K562 (cell line): ENCODE measurements around the gene NOTCH3. TPM values are rescaled to one million over a fixed set of nuclear protein-coding genes. Genes with fewer than 3 reads are reported as not detected.
A peak's percentile ranks its signal among the peaks of the same experiment; 100 is the strongest.

ENCODE experiments used
- ATAC-seq: fragments of 200-7000 bp; cut with Tn5 transposase; 3 replicates; pipeline ENCODE4 v1.9.1; 2020; ENCODE audit warnings: moderate library complexity
- BruUV-seq: library from RNA; stranded (reverse); fragments of 400-500 nt; replicated peaks from 2 replicates; lab custom pipeline; 2021; lab: Mats Ljungman, UMichigan
- CTCF ChIA-PET: fragments of 300-600 bp; formaldehyde crosslinking; extraction: SDS; loops from one replicate; lab custom pipeline; 2021; ENCODE audit warnings: low intra/inter-chr PET ratio; lab: Yijun Ruan, JAX
- POLR2A ChIA-PET: fragments of 300-600, 350-650 bp; sonication (Branson Sonifier 250); formaldehyde crosslinking; extraction: SDS; loops from one replicate; lab custom pipeline; 2021; ENCODE audit warnings: antibody characterized with exemption, inconsistent platforms; lab: Yijun Ruan, JAX
- DNase-seq, 4 experiments: peaks; one replicate each; pipeline versions ENCODE4 v3.0.0 to v3.0.0-alpha.2; 2011 to 2018; ENCODE audit warnings: low spot score in 3 of 4, mixed read lengths in 3 of 4; ENCODE audit errors: extremely low read depth in 1 of 4
- FAIRE-seq: peaks from 2 replicates; lab custom pipeline; 2011; peaks lifted over from hg19 to GRCh38; lab: Jason Lieb, UNC
- H2AFZ ChIP-seq: 2 replicates; pipeline ENCODE4 v1.6.0; 2011; ENCODE audit warnings: low read depth, low read length, control low read depth, inconsistent platforms
- H3K27ac ChIP-seq: fragments of 200-600 bp; 3 replicates; pipeline ENCODE4 v1.8.0; 2011; ENCODE audit warnings: low read depth, mild to moderate bottlenecking, control low read depth, inconsistent platforms, low read length, moderate library complexity, mixed read lengths; ENCODE audit errors: extremely low read depth
- H3K27me3 ChIP-seq, 2 experiments: fragments of 300-600 bp in 1 of 2; 2 replicates in 1 of 2; 3 replicates in 1 of 2; pipeline versions ENCODE4 v1.6.0 to v1.8.0; 2011; ENCODE audit warnings: inconsistent platforms in 2 of 2, low read length in 2 of 2, mild to moderate bottlenecking in 1 of 2, mixed read lengths in 1 of 2, moderate library complexity in 1 of 2; ENCODE audit not compliant: control insufficient read depth in 2 of 2, insufficient read depth in 2 of 2
- H3K36me3 ChIP-seq: fragments of 300-600 bp; 3 replicates; pipeline ENCODE4 v1.8.0; 2011; ENCODE audit warnings: mild to moderate bottlenecking, low read length, inconsistent platforms; ENCODE audit not compliant: control insufficient read depth, insufficient read depth
- H3K4me1 ChIP-seq, 2 experiments: fragments of 200-600 bp in 1 of 2; replicated peaks in 1 of 2; 2 replicates in 1 of 2; 3 replicates in 1 of 2; pipeline versions ENCODE4 v1.5.1 to v1.8.0; 2011; ENCODE audit warnings: inconsistent platforms in 2 of 2, low read length in 2 of 2, mild to moderate bottlenecking in 1 of 2, mixed read lengths in 1 of 2, moderate library complexity in 1 of 2; ENCODE audit not compliant: control insufficient read depth in 2 of 2, insufficient read depth in 2 of 2
- H3K4me2 ChIP-seq: 2 replicates; pipeline ENCODE4 v1.6.1; 2011; ENCODE audit warnings: low read length, control low read depth, inconsistent platforms, mixed read lengths; ENCODE audit not compliant: insufficient read depth
- H3K4me3 ChIP-seq: fragments of 200-600 bp; sonication (generic), shearing (Covaris generic); 2 replicates; pipeline ENCODE4 v1.5.1; 2016; ENCODE audit warnings: control low read depth, inconsistent platforms
- H3K79me2 ChIP-seq: fragments of 200-600 bp; 3 replicates; pipeline ENCODE4 v1.8.0; 2011; ENCODE audit warnings: low read length, inconsistent platforms; ENCODE audit not compliant: control insufficient read depth, insufficient read depth
- H3K9ac ChIP-seq, 2 experiments: 2 replicates each; pipeline versions ENCODE4 v1.6.0 to v1.6.1; 2011; ENCODE audit warnings: low read depth in 2 of 2, low read length in 2 of 2, control low read depth in 1 of 2, inconsistent platforms in 1 of 2, mild to moderate bottlenecking in 1 of 2, mixed read lengths in 1 of 2; ENCODE audit not compliant: insufficient read depth in 1 of 2
- H3K9me1 ChIP-seq: one replicate; pipeline ENCODE4 v1.6.0; 2011; ENCODE audit warnings: inconsistent platforms, mild to moderate bottlenecking, low read length, moderate library complexity; ENCODE audit not compliant: control insufficient read depth, insufficient read depth
- H3K9me3 ChIP-seq: replicated peaks from 2 replicates; pipeline ENCODE4 v1.5.1; 2011; ENCODE audit warnings: low read depth, low read length, inconsistent platforms; ENCODE audit not compliant: control insufficient read depth, insufficient read depth
- H4K20me1 ChIP-seq: replicated peaks from 2 replicates; pipeline ENCODE4 v1.6.1; 2011; ENCODE audit warnings: low read length, inconsistent platforms, mixed read lengths; ENCODE audit not compliant: control insufficient read depth, insufficient read depth
- ARID3B ChIP-seq: fragments of 250-450 bp; sonication (Bioruptor Pico); IDR thresholded peaks from 2 replicates; pipeline ENCODE4 v1.4.0; 2020; ENCODE audit warnings: borderline replicate concordance
- ELF4 ChIP-seq: fragments of 450-650 bp; formaldehyde crosslinking; IDR thresholded peaks from 2 replicates; pipeline ENCODE4 v1.4.0; 2022; ENCODE audit warnings: missing genetic modification characterization
- MAFK ChIP-seq: IDR thresholded peaks from 2 replicates; pipeline ENCODE4 v1.6.1; 2011; ENCODE audit warnings: low read length, improper control_type of control experiment
- MCM2 ChIP-seq: fragments of 450-650 bp; IDR thresholded peaks from 2 replicates; pipeline ENCODE4 v1.6.1; 2017; ENCODE audit warnings: low read depth, mild to moderate bottlenecking
- RBM25 ChIP-seq: fragments of 200-400 bp; formaldehyde crosslinking; IDR thresholded peaks from 2 replicates; pipeline ENCODE4 v1.6.1; 2018; ENCODE audit warnings: low read length, low read depth, moderate library complexity; ENCODE audit not compliant: severe bottlenecking
- ZBTB11 ChIP-seq, 3 experiments: fragments of 200-800 bp in 1 of 3; fragments of 250-450 bp in 1 of 3; fragments of 450-650 bp in 1 of 3; sonication (Bioruptor Pico) in 1 of 3; sonication (Bioruptor generic) in 1 of 3; formaldehyde crosslinking in 1 of 3; IDR thresholded peaks; 2 replicates each; pipeline versions ENCODE4 v1.6.1 to v1.8.0; 2016 to 2022; ENCODE audit warnings: mild to moderate bottlenecking in 2 of 3, missing genetic modification characterization in 2 of 3, missing compliant biosample characterization in 1 of 3, moderate library complexity in 1 of 3
- ZNF511 ChIP-seq: sonication (generic); formaldehyde crosslinking; IDR thresholded peaks from 2 replicates; pipeline ENCODE4 v1.8.0; 2022; ENCODE audit warnings: mild to moderate bottlenecking, missing genetic modification reagents
- ZZZ3 ChIP-seq: fragments of 450-650 bp; IDR thresholded peaks from 2 replicates; pipeline ENCODE4 v1.6.1; 2016; ENCODE audit warnings: antibody characterized with exemption, mild to moderate bottlenecking, moderate library complexity
- WGBS: fragments of 100-300 bp; shearing (Covaris generic); methylation state at CpG from one replicate; pipeline ENCODE4 v1.1.6; 2016; ENCODE audit warnings: low coverage, mixed read lengths; ENCODE audit not compliant: insufficient coverage; ENCODE audit errors: missing lambda C conversion rate; 5-methylcytosine and 5-hydroxymethylcytosine counted together
- in situ Hi-C: fragments of 300-500 bp; cut with MboI; formaldehyde crosslinking; loops from 4 replicates; pipeline ENCODE4 v1.15.0; 2018; ENCODE audit warnings: inconsistent platforms, mixed read lengths
- intact Hi-C: fragments of 100-400 bp; cut with micrococcal nuclease; formaldehyde crosslinking; loops from 2 replicates; pipeline ENCODE4 v1.14.2; 2022
- polyA plus RNA-seq, 8 experiments: library from polyadenylated mRNA; depleted of rRNA in 4 of 8; stranded (reverse) in 5 of 8; unstranded in 3 of 8; fragments of >200 nt; fragmentation: Nextera tagmentation in 2 of 8; fragmentation: Illumina TruSeq in 1 of 8; extraction: Ambion mirVana in 2 of 8; extraction: Trizol in 1 of 8; gene quantifications; 2 replicates each; pipeline versions ENCODE4 v1.2.1 to v1.2.3, GENCODE V29; 2011 to 2014; ENCODE audit warnings: inconsistent platforms in 1 of 8, missing spikeins in 1 of 8
- total RNA-seq, 7 experiments: library from RNA; depleted of rRNA in 6 of 7; stranded (reverse); fragments of >200 nt in 6 of 7; fragmentation: Illumina TruSeq in 2 of 7; extraction: Trizol in 2 of 7; gene quantifications; 2 replicates each; pipeline versions ENCODE4 v1.2.1 to v1.2.3, GENCODE V29; 2011 to 2021; ENCODE audit warnings: low replicate concordance in 1 of 7
- TF ChIP-seq, protein P1 (sequence below): sonication (generic); formaldehyde crosslinking; IDR thresholded peaks from 2 replicates; pipeline ENCODE4 v1.9.0; 2022; ENCODE audit warnings: mild to moderate bottlenecking, missing genetic modification reagents
- TF ChIP-seq, protein P2 (sequence below), 2 experiments: fragments of 450-650 bp; conservative IDR thresholded peaks; 2 replicates each; pipeline ENCODE4 v1.6.1; 2017; ENCODE audit warnings: mild to moderate bottlenecking in 2 of 2, moderate library complexity in 2 of 2

NOTCH3 gene
- total and polyA plus RNA-seq, 9 of the 15 experiments (the other 6 are each of a cell fraction or from before 2014, with no cell fraction given), result under 0.01 to 1.2 (median 0.16) TPM

- TF ChIP-seq ARID3B (CRISPR knock-in tag) (no peak), RBM25 (peak; percentile 6), ZZZ3 (no peak), ZNF511 (CRISPR knock-in tag) (no peak), MCM2 (no peak)
- TF ChIP-seq, protein P1, sequence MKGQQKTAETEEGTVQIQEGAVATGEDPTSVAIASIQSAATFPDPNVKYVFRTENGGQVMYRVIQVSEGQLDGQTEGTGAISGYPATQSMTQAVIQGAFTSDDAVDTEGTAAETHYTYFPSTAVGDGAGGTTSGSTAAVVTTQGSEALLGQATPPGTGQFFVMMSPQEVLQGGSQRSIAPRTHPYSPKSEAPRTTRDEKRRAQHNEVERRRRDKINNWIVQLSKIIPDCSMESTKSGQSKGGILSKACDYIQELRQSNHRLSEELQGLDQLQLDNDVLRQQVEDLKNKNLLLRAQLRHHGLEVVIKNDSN (CRISPR knock-in tag), result no peak
Observed at GRCh38 chr19:15212711-15213110, 11.9 kb upstream of the NOTCH3 start (continued).

- peak; percentile 66 for ATAC-seq
- no TSS peak for BruUV-seq
- Histone ChIP-seq H3K27me3 (peaks cover 5 to 33% of the 10 kb centered on the region in 2 experiments; a peak in 4 of 5 replicates), H3K9ac (no peak overlapping the region), H3K4me3 (no peak overlapping the region), H3K4me2 (no peak overlapping the region), H3K27ac (no peak overlapping the region), H3K79me2 (no peaks in the 10 kb centered on the region), H2AFZ (no peak overlapping the region; the same call in 1 of the 2 replicates), H3K4me1 (peaks cover 0 to 5% of the 10 kb centered on the region in 2 experiments; a peak in 2 of 5 replicates), H3K9me3 (no peaks in the 10 kb centered on the region), H4K20me1 (peaks cover 4% of the 10 kb centered on the region; the same call in 1 of the 2 replicates), H3K9me1 (no peaks in the 10 kb centered on the region), H3K36me3 (no peaks in the 10 kb centered on the region)
- intact Hi-C loops, result no loop called here
- POLR2A ChIA-PET, result interaction anchor here (0.6 to 0.9 kb wide), 3 partner anchors 46 to 656 kb away, joined by 3 read pairs; no protein-coding TSS in a partner anchor
- CTCF ChIA-PET, result no interaction called here
- in situ Hi-C loops, result no loop called here
- no peak for DNase-seq
- WGBS, result 27% methylated on average over 4 of the region's 5 CpGs
- FAIRE-seq, result no peak
- peak; percentile 66; the same call in 1 of the 2 replicates for TF ChIP-seq MAFK
- TF ChIP-seq, protein P2, sequence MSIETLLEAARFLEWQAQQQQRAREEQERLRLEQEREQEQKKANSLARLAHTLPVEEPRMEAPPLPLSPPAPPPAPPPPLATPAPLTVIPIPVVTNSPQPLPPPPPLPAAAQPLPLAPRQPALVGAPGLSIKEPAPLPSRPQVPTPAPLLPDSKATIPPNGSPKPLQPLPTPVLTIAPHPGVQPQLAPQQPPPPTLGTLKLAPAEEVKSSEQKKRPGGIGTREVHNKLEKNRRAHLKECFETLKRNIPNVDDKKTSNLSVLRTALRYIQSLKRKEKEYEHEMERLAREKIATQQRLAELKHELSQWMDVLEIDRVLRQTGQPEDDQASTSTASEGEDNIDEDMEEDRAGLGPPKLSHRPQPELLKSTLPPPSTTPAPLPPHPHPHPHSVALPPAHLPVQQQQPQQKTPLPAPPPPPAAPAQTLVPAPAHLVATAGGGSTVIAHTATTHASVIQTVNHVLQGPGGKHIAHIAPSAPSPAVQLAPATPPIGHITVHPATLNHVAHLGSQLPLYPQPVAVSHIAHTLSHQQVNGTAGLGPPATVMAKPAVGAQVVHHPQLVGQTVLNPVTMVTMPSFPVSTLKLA (conservative IDR thresholded peaks at IDR 0.05), result 0 out of 4 replicates have a peak, but pooled peaks of 1 of the 2 experiments have one; percentile 22
- 0 out of 2 replicates have a peak, but pooled peaks have one; percentile 37 for TF ChIP-seq ELF4 (CRISPR knock-in tag)
- TF ChIP-seq ZBTB11 (CRISPR knock-in tag; IDR thresholded peaks at IDR 0.05), result 0 out of 6 replicates have a peak, but pooled peaks of 1 of the 3 experiments have one; percentile 44
Observed at GRCh38 chr19:15210323-15210781, 9.6 kb upstream of the NOTCH3 start.
